Measurements from ENCODE around the gene ABCF2. TPM values are rescaled to one million over a fixed set of nuclear protein-coding genes. Genes with fewer than 3 reads are reported as not detected.
A peak's percentile ranks its signal among the peaks of the same experiment; 100 is the strongest.

ABCF2 gene
- total RNA-seq, 1 experiment from 2014 or later = 116 TPM

- DNase-seq (ENCODE audit: low read depth) = no peak
Observed at GRCh38 chr7:151242159-151243044, 15.4 kb upstream of the ABCF2 start.

- DNase-seq (ENCODE audit: low read depth) = no peak
Observed at GRCh38 chr7:151241755-151242096, 14.7 kb upstream of the ABCF2 start.

GRCh38 chr7:151240942-151241754 lies 14.1 kb upstream of the ABCF2 start:
- no peak for DNase-seq (ENCODE audit: low read depth)

- no peak for DNase-seq (ENCODE audit: low read depth)
Observed at GRCh38 chr7:151240536-151240935, 13.5 kb upstream of the ABCF2 start.

- DNase-seq (ENCODE audit: low read depth) = no peak
Observed at GRCh38 chr7:151239837-151240459, 12.9 kb upstream of the ABCF2 start.

- no peak for DNase-seq (ENCODE audit: low read depth)
Observed at GRCh38 chr7:151238924-151239836, 12.2 kb upstream of the ABCF2 start.

GRCh38 chr7:151238190-151238810 lies 11.3 kb upstream of the ABCF2 start:
- DNase-seq (ENCODE audit: low read depth) = no peak

- no peak for DNase-seq (ENCODE audit: low read depth)
Observed at GRCh38 chr7:151237244-151238189, 10.5 kb upstream of the ABCF2 start.

GRCh38 chr7:151236406-151236805 lies 9.4 kb upstream of the ABCF2 start:
- DNase-seq (ENCODE audit: low read depth) = no peak

- DNase-seq (ENCODE audit: low read depth) = no peak
Observed at GRCh38 chr7:151235091-151235787, 8.2 kb upstream of the ABCF2 start.

GRCh38 chr7:151233804-151234203 lies 6.8 kb upstream of the ABCF2 start:
- no peak for DNase-seq (ENCODE audit: low read depth)

GRCh38 chr7:151232917-151233701 lies 6.1 kb upstream of the ABCF2 start:
- DNase-seq (ENCODE audit: low read depth) = peak; percentile 94

GRCh38 chr7:151232091-151232916 lies 5.3 kb upstream of the ABCF2 start, which contains the start of gene CHPF2:
TSS of gene CHPF2 (plus strand) at chr7:151232483. CDS start at chr7:151234012, 1,529 bp downstream.
- peak; percentile 97 for DNase-seq (ENCODE audit: low read depth)

GRCh38 chr7:151231080-151231479 lies 4.1 kb upstream of the ABCF2 start:
- DNase-seq (ENCODE audit: low read depth) = no peak

- DNase-seq (ENCODE audit: low read depth) = no peak
Observed at GRCh38 chr7:151229249-151229648, 2.2 kb upstream of the ABCF2 start.

- DNase-seq (ENCODE audit: low read depth) = no peak
Observed at GRCh38 chr7:151228024-151228866, 1.2 kb upstream of the ABCF2 start.

- no peak for DNase-seq (ENCODE audit: low read depth)
Observed at GRCh38 chr7:151226560-151226874, 488 bp downstream of the ABCF2 start.
